CD1c-positive myeloid dendritic cell (primary cell): ENCODE data around the gene CD79B.
"Not testable (repeated sequence)": the region's sequence is repeated elsewhere in the genome, so short reads cannot be mapped to it uniquely, and the experiment has no call there.

Source experiments
- DNase-seq: peaks from one replicate; pipeline ENCODE4 v3.0.0-alpha.2; 2016; ENCODE audit errors: extremely low spot score

The CD79B gene

GRCh38 chr17:63911041-63911635 lies 21.0 kb downstream of the CD79B start, which contains the start of gene CSHL1:
CSHL1 (minus strand) TSS chr17:63911258; CDS start chr17:63911196, 62 bp downstream.
- no peak for DNase-seq

- no peak for DNase-seq
Observed at GRCh38 chr17:63910096-63910495, 22.0 kb downstream of the CD79B start.

- not testable (repeated sequence) for DNase-seq
Observed at GRCh38 chr17:63909586-63909985, 22.5 kb downstream of the CD79B start.

GRCh38 chr17:63907161-63907778 lies 24.9 kb downstream of the CD79B start:
- DNase-seq, result peak; percentile 8

GRCh38 chr17:63904796-63905195 lies 27.3 kb downstream of the CD79B start:
- DNase-seq, result not testable (repeated sequence)

- DNase-seq, result peak; percentile 23
Observed at GRCh38 chr17:63903787-63904201, 28.3 kb downstream of the CD79B start.

- DNase-seq, result not testable (repeated sequence)
Observed at GRCh38 chr17:63901971-63902370, 30.2 kb downstream of the CD79B start.

- DNase-seq, result not testable (repeated sequence)
Observed at GRCh38 chr17:63898899-63899798, 33.0 kb downstream of the CD79B start.

GRCh38 chr17:63896524-63897354 lies 35.4 kb downstream of the CD79B start, which contains the start of gene CSH1:
CSH1 (minus strand) TSS chr17:63896574; CDS start chr17:63896511, 63 bp downstream.
- DNase-seq, result not testable (repeated sequence)

- not testable (repeated sequence) for DNase-seq
Observed at GRCh38 chr17:63894821-63895220, 37.3 kb downstream of the CD79B start.

GRCh38 chr17:63894021-63894420 lies 38.1 kb downstream of the CD79B start:
- DNase-seq, result not testable (repeated sequence)

GRCh38 chr17:63892316-63893037 lies 39.7 kb downstream of the CD79B start:
- not testable (repeated sequence) for DNase-seq

GRCh38 chr17:63889026-63889848 lies 42.9 kb downstream of the CD79B start:
- DNase-seq, result peak; percentile 38

GRCh38 chr17:63885119-63885518 lies 47.0 kb downstream of the CD79B start:
- not testable (repeated sequence) for DNase-seq

GRCh38 chr17:63882626-63883126 lies 49.5 kb downstream of the CD79B start:
- DNase-seq, result not testable (repeated sequence)

- peak; percentile 63 for DNase-seq
Observed at GRCh38 chr17:63881935-63882601, 50.1 kb downstream of the CD79B start, which contains the start of gene GH2. GH2 (minus strand) TSS chr17:63881944; CDS start chr17:63881801, 143 bp downstream.

GRCh38 chr17:63881337-63881736 lies 50.8 kb downstream of the CD79B start:
- not testable (repeated sequence) for DNase-seq

GRCh38 chr17:63880706-63881105 lies 51.4 kb downstream of the CD79B start:
- no peak for DNase-seq
